ENCODE data around the gene DDC.

GRCh38 chr7:50543776-50544442 lies 21.3 kb downstream of the DDC start:
- TF ChIP-seq CTCF (IDR thresholded peaks at IDR 0.05; ENCODE audit: insufficient read depth, low read length, poor library complexity, severe bottlenecking), result no peak
- no peak for TF ChIP-seq EZH2phosphoT487 (conservative IDR thresholded peaks at IDR 0.05; ENCODE audit: low read length)
